Left lobe of liver (tissue), 2 donors: Measurements from ENCODE around the gene GUCD1. TPM values are rescaled to one million over a fixed set of nuclear protein-coding genes. Genes with fewer than 3 reads are reported as not detected.
"Not testable (repeated sequence)": the region's sequence is repeated elsewhere in the genome, so short reads cannot be mapped to it uniquely, and the experiment has no call there.

Source experiments
- ATAC-seq: fragments of 200-7000 bp; cut with Tn5 transposase; one replicate; pipeline ENCODE4 v1.9.1; 2020; ENCODE audit warnings: mild to moderate bottlenecking, moderate library complexity
- DNase-seq: peaks from one replicate; pipeline ENCODE4 v3.0.0-alpha.2; 2020; ENCODE audit warnings: low spot score
- total RNA-seq: library from RNA; stranded (reverse); gene quantifications from one replicate; pipeline ENCODE4 v1.2.1, GENCODE V29; 2021
- donor health status: DM: no; HTN: no; CAD: no; lungs with moderate emphysema.
- donor health status: DM: no; HTN: yes; CAD: no.

Gene GUCD1
- 192 TPM for total RNA-seq

- ATAC-seq (peak; percentile 10), DNase-seq (peak; percentile 69)
Measured at GRCh38 chr22:24554313-24555164, at the start of gene GUCD1. Gene GUCD1 (minus strand): TSS chr22:24555138. CDS start chr22:24554991, 147 bp downstream.

- ATAC-seq: peak; percentile 34
- DNase-seq: not testable (repeated sequence)
Measured at GRCh38 chr22:24603770-24604629, 49.1 kb upstream of the GUCD1 start.

GRCh38 chr22:24602847-24603769 is 48.2 kb upstream of the GUCD1 start, which contains the start of gene GGT1:
Gene GGT1 (plus strand): TSS chr22:24603193. CDS start chr22:24611082, 7,889 bp downstream.
- ATAC-seq: peak; percentile 48

GRCh38 chr22:24602105-24602749 is 47.3 kb upstream of the GUCD1 start:
- ATAC-seq: peak; percentile 45
- not testable (repeated sequence) for DNase-seq

More at GRCh38 chr22:24602847-24603769, 48.2 kb upstream of the GUCD1 start, which contains the start of gene GGT1:
- peak; percentile 73 for DNase-seq

GRCh38 chr22:24601217-24602104 is 46.5 kb upstream of the GUCD1 start:
- peak; percentile 78 for ATAC-seq

GRCh38 chr22:24599958-24600715 is 45.2 kb upstream of the GUCD1 start:
- not testable (repeated sequence) for ATAC-seq, DNase-seq

More at GRCh38 chr22:24601217-24602104, 46.5 kb upstream of the GUCD1 start:
- peak; percentile 93 for DNase-seq

- ATAC-seq (no peak), DNase-seq (no peak)
Measured at GRCh38 chr22:24599514-24599913, 44.6 kb upstream of the GUCD1 start.

GRCh38 chr22:24597076-24597475 is 42.1 kb upstream of the GUCD1 start:
- not testable (repeated sequence) for ATAC-seq, DNase-seq

GRCh38 chr22:24595863-24596262 is 40.9 kb upstream of the GUCD1 start:
- ATAC-seq: no peak
- no peak for DNase-seq

GRCh38 chr22:24595228-24595627 is 40.3 kb upstream of the GUCD1 start:
- DNase-seq (no peak), ATAC-seq (no peak)

- no peak for DNase-seq
- ATAC-seq: peak; percentile 12
Measured at GRCh38 chr22:24594569-24595120, 39.7 kb upstream of the GUCD1 start.

GRCh38 chr22:24593836-24594568 is 39.1 kb upstream of the GUCD1 start:
- DNase-seq (peak; percentile 91), ATAC-seq (peak; percentile 72)

GRCh38 chr22:24593559-24593835 is 38.6 kb upstream of the GUCD1 start:
- not testable (repeated sequence) for ATAC-seq, DNase-seq

GRCh38 chr22:24592851-24593558 is 38.1 kb upstream of the GUCD1 start, which contains the start of gene LRRC75B:
Gene LRRC75B (minus strand): TSS chr22:24593073. CDS start chr22:24593039, 34 bp downstream.
- ATAC-seq (peak; percentile 83), DNase-seq (peak; percentile 98)

GRCh38 chr22:24592058-24592850 is 37.3 kb upstream of the GUCD1 start:
- DNase-seq (no peak), ATAC-seq (no peak)
